Ishikawa (cell line): ENCODE measurements around the gene HCCS.

Experiments
- CEBPB ChIP-seq: IDR thresholded peaks from 2 replicates; pipeline ENCODE4 v1.6.1; 2012
- TCF12 ChIP-seq: IDR thresholded peaks from 2 replicates; pipeline ENCODE4 v1.6.1; 2012; ENCODE audit warnings: low read depth
- ZBTB7A ChIP-seq: IDR thresholded peaks from 2 replicates; pipeline ENCODE4 v1.6.1; 2012; ENCODE audit warnings: low read depth
- TF ChIP-seq, protein P1 (sequence below): IDR thresholded peaks from 2 replicates; pipeline ENCODE4 v1.6.1; 2012

DNA sequence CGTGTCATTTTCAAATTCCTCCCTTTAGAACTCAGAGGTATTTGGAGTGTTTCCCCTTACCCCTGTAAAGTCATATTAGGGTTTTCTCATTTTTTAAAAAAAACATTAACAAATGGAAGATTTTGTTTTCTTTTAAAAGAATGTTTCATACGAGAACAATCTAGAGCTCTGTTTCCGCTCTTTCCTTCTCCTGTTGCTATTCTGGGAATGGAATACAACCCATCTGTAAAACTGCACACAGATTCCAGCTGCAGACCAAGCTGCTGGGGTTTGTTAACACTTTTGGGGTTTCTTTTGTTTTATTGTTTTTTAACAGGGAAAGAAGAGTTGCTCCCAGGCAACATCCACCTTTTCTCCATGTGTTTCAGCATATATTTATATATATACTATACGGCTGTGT is 61.3 kb downstream of the HCCS start:
- TF ChIP-seq, protein P1, sequence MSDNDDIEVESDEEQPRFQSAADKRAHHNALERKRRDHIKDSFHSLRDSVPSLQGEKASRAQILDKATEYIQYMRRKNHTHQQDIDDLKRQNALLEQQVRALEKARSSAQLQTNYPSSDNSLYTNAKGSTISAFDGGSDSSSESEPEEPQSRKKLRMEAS = no peak
- no peak for TF ChIP-seq ZBTB7A
- no peak for TF ChIP-seq CEBPB
- no peak for TF ChIP-seq TCF12
